SKM-1 (cell line): ENCODE results near the gene ZSWIM8.
A peak's percentile ranks its signal among the peaks of the same experiment; 100 is the strongest.
"Not testable (repeated sequence)": the region's sequence is repeated elsewhere in the genome, so short reads cannot be mapped to it uniquely, and the experiment has no call there.

Experiments used
- DNase-seq: peaks from one replicate; lab custom pipeline; 2025; ENCODE audit not compliant: unreplicated experiment; lab: John Stamatoyannopoulos, UW

ZSWIM8 gene

DNA sequence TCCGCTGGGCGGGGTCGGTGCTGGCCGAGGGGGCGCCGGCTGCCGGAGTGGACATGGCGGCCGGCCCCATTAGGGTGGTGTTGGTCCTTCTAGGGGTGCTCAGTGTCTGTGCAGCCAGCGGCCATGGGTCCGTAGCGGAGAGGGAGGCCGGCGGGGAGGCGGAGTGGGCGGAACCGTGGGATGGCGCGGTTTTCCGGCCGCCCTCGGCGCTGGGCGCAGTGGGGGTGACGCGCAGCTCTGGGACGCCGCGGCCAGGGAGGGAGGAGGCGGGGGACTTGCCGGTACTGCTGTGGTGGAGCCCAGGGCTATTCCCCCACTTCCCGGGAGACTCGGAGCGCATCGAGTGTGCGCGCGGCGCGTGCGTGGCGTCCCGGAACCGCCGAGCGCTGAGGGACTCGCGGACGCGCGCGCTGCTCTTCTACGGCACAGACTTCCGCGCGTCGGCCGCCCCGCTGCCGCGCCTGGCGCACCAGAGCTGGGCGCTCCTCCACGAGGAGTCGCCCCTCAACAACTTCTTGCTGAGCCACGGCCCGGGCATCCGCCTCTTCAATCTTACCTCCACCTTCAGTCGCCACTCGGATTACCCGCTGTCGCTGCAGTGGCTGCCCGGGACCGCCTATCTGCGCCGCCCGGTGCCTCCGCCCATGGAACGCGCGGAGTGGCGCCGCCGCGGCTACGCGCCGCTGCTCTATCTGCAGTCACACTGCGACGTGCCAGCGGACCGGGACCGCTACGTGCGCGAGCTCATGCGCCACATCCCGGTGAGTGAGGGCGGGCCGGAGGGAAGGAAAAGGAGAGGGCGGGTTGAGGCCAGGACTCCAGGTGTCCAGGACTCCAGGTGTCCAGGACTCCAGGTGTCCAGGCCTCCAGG is 12.9 kb upstream of the ZSWIM8 start:
- peak; percentile 63 for DNase-seq

GRCh38 chr10:73773152-73773879 is 12.1 kb upstream of the ZSWIM8 start:
- DNase-seq = no peak

- no peak for DNase-seq
Observed at GRCh38 chr10:73774637-73775036, 10.8 kb upstream of the ZSWIM8 start.

DNA sequence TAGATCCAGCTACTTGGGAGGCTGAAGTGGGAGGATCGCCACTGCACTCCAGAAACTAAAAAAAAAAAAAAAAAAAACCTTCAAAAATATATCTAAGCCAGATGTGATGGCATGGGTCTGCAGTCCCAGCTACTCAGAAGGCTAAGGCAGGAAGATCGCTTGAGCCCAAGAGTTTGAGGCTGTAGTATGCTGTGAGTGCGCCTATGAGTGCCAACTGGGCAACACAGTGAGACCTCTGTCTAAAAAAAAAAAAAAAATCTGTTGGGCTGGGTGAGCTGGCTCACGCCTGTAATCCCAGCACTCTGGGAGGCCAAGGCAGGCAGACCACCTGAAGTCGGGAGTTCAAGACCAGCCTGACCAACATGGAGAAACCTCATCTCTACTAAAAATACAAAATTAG is 6.4 kb upstream of the ZSWIM8 start:
- DNase-seq = no peak

GRCh38 chr10:73779539-73780197 is 5.7 kb upstream of the ZSWIM8 start:
- DNase-seq = no peak

DNA sequence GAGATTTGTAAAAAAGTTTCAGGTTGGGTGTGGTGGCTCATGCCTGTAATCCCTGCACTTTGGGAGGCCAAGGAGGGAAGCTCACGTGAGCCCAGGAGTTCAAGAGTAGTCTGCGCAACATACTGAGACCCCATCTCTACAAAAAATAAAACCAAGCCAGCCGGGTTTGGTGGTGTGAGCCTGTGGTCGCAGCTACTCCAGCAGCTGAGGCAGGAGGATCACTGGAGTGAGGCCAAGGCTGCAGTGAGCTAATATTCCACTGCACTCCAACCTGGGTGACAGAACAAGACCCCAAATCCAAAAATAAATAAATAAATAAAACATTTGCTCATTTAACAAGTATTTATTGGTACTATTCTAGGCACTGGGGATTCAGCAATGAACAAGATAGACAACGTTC is 5.1 kb upstream of the ZSWIM8 start:
- DNase-seq = no peak

- no peak for DNase-seq
Observed at GRCh38 chr10:73780966-73781365, 4.4 kb upstream of the ZSWIM8 start.

DNA sequence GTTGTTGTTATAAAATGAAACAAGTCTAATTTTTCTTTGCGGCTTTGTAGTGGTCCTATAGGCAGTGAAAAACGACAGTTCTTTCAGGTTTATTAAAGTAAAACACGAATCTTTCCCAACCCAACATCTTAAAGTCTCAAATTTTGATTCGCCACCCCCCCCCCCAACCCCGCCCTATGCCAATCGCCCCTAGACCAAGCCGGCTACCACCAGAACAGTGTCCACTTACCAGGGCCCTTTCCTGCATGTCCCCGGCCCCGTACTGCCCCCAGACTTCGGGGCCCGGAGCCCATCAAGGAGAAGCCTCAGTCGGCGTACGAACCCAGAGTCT is 3.9 kb upstream of the ZSWIM8 start:
- no peak for DNase-seq

GRCh38 chr10:73781879-73782748 is 3.3 kb upstream of the ZSWIM8 start, which contains the start of gene CHCHD1:
TSS of gene CHCHD1 (plus strand) at chr10:73782048. CDS start at chr10:73782076, 28 bp downstream.
- peak; percentile 84 for DNase-seq

DNA sequence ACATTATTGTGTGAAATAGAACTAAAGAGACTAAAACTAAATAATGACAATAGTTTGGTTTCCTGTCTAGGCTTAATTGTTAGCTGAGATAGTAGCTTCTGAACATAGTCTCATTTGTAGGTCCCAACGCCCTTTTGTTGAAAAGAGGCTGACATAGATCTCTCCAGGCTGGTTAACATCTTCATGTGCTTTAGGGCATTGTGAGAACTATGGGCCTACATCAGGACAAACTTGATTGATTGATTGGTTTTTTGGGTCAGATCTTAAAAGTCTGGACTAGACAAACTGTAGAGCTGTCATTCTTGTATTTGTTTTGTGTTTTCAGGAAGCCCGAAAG is 2.7 kb upstream of the ZSWIM8 start:
- DNase-seq = no peak

DNA sequence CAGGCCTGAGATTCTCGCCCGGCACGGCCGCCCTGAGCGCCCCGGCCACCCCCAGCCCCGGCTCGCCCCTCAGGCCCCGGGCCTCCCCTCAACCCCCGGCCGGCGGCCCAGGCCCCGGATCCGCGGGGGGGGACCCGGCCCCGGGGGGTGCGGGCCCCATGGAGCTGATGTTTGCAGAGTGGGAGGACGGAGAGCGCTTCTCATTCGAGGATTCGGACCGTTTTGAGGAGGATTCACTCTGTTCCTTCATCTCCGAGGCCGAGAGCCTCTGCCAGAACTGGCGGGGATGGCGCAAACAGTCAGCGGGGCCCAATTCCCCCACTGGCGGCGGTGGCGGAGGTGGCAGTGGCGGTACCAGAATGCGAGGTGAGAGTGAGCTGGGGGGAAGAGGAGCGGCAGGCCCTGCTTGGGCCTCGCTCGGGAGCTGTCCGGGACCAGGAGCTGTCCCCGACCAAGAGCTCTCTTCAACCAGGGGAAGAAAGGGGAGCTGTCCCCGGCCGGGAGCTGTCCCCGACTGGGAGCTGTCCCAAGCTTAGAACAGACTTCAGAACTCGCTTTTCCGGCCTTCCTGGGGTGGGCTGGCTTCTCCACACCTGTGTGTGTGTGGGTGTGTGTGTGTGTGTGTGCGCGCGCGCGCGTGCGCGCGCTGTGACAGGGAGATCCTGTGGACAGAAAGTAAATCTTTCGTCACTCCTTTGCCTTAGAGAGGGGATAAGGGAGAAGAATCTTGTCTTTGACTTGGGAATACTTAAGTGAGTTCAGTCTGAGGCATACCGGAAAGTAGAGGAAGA is 510 bp downstream of the ZSWIM8 start:
- DNase-seq = no peak

DNA sequence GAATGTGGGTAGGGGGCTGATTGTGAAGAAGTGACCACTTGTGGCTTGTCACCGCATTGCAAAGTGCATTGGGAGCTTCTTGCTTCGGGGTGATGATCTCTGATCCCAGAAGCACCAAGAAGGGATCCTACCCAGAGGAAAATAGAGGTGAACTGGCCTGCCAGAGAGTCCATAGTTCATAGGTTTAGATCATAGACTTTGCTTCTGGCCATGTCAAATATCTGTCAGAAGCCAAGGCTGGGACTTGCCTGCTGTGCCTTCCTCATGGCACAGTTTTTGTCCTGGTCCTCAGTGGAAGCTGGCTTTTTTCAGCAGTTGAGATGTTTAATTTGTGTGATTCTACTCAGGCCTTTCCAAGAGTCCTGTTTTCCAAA is 1.1 kb downstream of the ZSWIM8 start:
- DNase-seq = no peak

GRCh38 chr10:73787031-73787800 is 1.8 kb downstream of the ZSWIM8 start:
- not testable (repeated sequence) for DNase-seq

DNA sequence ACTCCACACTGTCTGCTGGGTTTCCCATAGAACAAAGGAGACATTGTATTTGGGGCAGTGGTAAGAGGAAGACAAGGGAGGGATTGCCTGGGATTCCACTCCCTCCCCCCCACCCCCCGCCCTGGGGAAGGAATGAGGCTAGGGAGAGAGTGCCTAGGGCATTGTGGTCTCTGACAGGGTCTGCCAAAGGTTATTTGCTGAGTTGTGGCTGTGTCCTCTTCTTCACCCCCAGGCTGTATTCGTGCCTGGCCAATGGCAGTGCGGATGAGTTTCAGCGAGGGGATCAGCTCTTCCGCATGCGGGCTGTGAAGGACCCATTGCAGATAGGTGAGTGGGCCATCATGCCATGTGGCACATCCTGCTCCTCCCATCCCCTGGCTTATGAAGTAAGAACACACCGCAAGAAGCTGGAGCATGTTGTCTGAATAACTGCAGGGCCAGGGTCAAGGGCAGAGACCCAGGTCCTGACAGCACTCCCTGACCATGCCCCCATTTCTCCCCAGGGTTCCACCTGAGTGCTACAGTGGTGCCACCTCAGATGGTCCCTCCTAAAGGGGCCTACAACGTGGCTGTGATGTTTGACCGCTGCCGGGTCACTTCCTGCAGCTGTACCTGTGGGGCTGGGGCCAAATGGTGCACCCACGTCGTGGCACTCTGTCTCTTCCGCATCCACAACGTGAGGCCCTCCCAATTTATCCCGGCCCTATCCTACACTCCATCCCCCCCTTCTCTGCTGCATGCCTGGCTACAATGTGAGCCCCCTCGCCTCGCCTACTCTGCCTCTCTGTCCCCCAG is 3.7 kb downstream of the ZSWIM8 start:
- DNase-seq = no peak

- DNase-seq = no peak
Observed at GRCh38 chr10:73789659-73790055, 4.3 kb downstream of the ZSWIM8 start.

DNA sequence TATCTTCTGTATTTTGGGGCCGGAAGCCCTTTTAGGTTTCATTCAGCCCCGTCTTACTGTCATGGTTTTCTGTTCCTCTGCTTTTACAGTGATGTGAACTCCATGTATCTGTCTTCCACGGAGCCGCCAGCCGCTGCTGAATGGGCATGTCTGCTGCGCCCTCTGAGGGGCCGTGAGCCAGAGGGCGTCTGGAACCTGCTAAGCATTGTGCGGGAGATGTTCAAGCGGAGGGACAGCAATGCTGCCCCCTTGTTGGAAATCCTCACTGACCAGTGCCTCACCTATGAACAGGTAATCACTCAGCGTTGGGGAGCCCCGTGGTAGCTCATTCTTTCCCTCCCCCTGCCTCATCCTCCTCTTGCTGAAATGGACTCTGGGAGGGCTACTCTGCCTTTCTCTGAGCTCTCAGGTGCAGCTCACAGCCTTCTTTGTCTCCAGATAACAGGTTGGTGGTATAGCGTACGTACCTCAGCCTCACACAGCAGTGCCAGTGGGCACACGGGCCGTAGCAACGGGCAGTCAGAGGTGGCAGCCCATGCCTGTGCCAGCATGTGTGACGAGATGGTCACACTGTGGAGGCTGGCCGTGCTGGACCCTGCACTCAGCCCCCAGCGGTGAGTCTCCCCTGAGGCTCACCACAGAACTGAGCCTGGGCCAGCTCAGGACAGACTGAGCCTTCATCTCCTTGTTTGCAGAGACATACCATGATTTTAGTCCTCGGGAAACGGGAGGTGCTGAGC is 5.7 kb downstream of the ZSWIM8 start:
- DNase-seq = no peak

DNA sequence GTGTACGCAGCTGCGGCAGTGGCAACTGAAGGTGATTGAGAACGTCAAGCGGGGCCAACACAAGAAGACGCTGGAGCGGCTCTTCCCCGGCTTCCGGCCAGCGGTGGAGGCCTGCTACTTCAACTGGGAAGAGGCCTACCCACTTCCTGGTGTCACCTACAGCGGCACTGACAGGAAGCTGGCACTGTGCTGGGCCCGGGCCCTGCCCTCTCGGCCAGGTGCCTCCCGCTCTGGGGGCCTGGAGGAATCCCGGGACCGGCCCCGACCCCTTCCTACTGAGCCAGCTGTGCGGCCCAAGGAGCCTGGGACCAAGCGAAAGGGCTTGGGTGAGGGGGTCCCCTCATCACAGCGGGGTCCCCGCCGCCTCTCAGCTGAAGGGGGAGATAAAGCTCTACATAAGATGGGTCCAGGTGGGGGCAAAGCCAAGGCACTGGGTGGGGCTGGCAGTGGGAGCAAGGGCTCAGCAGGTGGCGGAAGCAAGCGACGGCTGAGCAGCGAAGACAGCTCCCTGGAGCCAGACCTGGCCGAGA is 6.5 kb downstream of the ZSWIM8 start:
- no peak for DNase-seq

GRCh38 chr10:73793456-73793855 is 8.1 kb downstream of the ZSWIM8 start:
- DNase-seq = no peak
